CD14-positive monocyte (primary cell): ENCODE results near the gene FUT1. TPM values are rescaled to one million over a fixed set of nuclear protein-coding genes. Genes with fewer than 3 reads are reported as not detected.

Experiments
- DNase-seq, 3 donors: peaks; one replicate each; pipeline ENCODE4 v3.0.0-alpha.2; 2011 to 2022
- H2AFZ ChIP-seq: 2 replicates; pipeline ENCODE4 v1.6.0; 2012; ENCODE audit warnings: mild to moderate bottlenecking, low read depth, low read length, inconsistent platforms; ENCODE audit not compliant: insufficient read depth, poor library complexity, severe bottlenecking
- H3K27ac ChIP-seq, 2 donors: 1 replicate in 1 of 2; 2 replicates in 1 of 2; pipeline ENCODE4 v1.5.1; 2012 to 2013; ENCODE audit warnings: low read length in 2 of 2, control low read depth in 1 of 2, inconsistent platforms in 1 of 2, low read depth in 1 of 2, mild to moderate bottlenecking in 1 of 2
- H3K27me3 ChIP-seq, 2 donors: one replicate each; pipeline versions ENCODE4 v1.6.0 to v1.6.1; 2011 to 2013; ENCODE audit warnings: low read length in 2 of 2; ENCODE audit not compliant: control insufficient read depth in 2 of 2, insufficient read depth in 2 of 2
- H3K36me3 ChIP-seq, 2 donors: replicated peaks in 1 of 2; 1 replicate in 1 of 2; 2 replicates in 1 of 2; pipeline versions ENCODE4 v1.5.1 to v1.6.1; 2012 to 2013; ENCODE audit warnings: low read length in 2 of 2, control low read depth in 1 of 2, inconsistent platforms in 1 of 2, mild to moderate bottlenecking in 1 of 2; ENCODE audit not compliant: insufficient read depth in 2 of 2, control insufficient read depth in 1 of 2
- H3K4me1 ChIP-seq, 2 donors: 1 replicate in 1 of 2; 2 replicates in 1 of 2; pipeline versions ENCODE4 v1.5.1 to v1.6.1; 2012 to 2013; ENCODE audit warnings: low read length in 2 of 2, control low read depth in 1 of 2, inconsistent platforms in 1 of 2, mild to moderate bottlenecking in 1 of 2, moderate library complexity in 1 of 2; ENCODE audit not compliant: insufficient read depth in 2 of 2, control insufficient read depth in 1 of 2
- H3K4me2 ChIP-seq: replicated peaks from 2 replicates; pipeline ENCODE3; 2012; ENCODE audit warnings: low read length, moderate library complexity, mild to moderate bottlenecking; ENCODE audit not compliant: poor library complexity, severe bottlenecking; ENCODE audit errors: extremely low read depth
- H3K4me3 ChIP-seq, 3 experiments: fragments of 200-600 bp in 1 of 3; sonication (generic) in 1 of 3; replicated peaks in 1 of 3; 1 replicate in 2 of 3; 2 replicates in 1 of 3; pipeline ENCODE4 v1.5.1; 2011 to 2013; ENCODE audit warnings: low read length in 3 of 3, mild to moderate bottlenecking in 3 of 3, control low read depth in 2 of 3, low read depth in 2 of 3, inconsistent platforms in 1 of 3, moderate library complexity in 1 of 3
- H3K79me2 ChIP-seq: 2 replicates; pipeline ENCODE4 v1.6.0; 2012; ENCODE audit warnings: mild to moderate bottlenecking, control low read depth, inconsistent platforms, low read length, moderate library complexity; ENCODE audit not compliant: insufficient read depth
- H3K9ac ChIP-seq: 2 replicates; pipeline ENCODE4 v1.6.0; 2017; ENCODE audit warnings: low read length, mild to moderate bottlenecking; ENCODE audit not compliant: insufficient read depth, poor library complexity, severe bottlenecking
- H3K9me3 ChIP-seq, 2 donors: replicated peaks in 1 of 2; 1 replicate in 1 of 2; 2 replicates in 1 of 2; pipeline versions ENCODE4 v1.5.1 to v1.6.1; 2012 to 2013; ENCODE audit warnings: low read length in 2 of 2, control low read depth in 1 of 2; ENCODE audit not compliant: control insufficient read depth in 1 of 2, insufficient read depth in 1 of 2
- H4K20me1 ChIP-seq: 2 replicates; pipeline ENCODE4 v1.6.0; 2012; ENCODE audit warnings: mild to moderate bottlenecking, low read length, control low read depth, moderate library complexity; ENCODE audit not compliant: insufficient read depth
- H3K27ac Mint-ChIP-seq, 7 donors: one replicate each; pipeline ENCODE4 v1.8.0; 2020; ENCODE audit warnings: mild to moderate bottlenecking in 7 of 7, mixed read lengths in 7 of 7, moderate library complexity in 6 of 7, inconsistent platforms in 2 of 7
- H3K27me3 Mint-ChIP-seq, 3 donors: one replicate each; pipeline ENCODE4 v1.8.0; 2021 to 2022; ENCODE audit warnings: low read depth in 3 of 3, mild to moderate bottlenecking in 3 of 3, mixed read lengths in 3 of 3, moderate library complexity in 3 of 3, inconsistent platforms in 1 of 3
- H3K36me3 Mint-ChIP-seq, 2 donors: one replicate each; pipeline ENCODE4 v1.8.0; 2020; ENCODE audit warnings: mixed read lengths in 2 of 2, inconsistent platforms in 1 of 2, mild to moderate bottlenecking in 1 of 2
- H3K4me1 Mint-ChIP-seq: one replicate; pipeline ENCODE4 v1.8.0; 2020; ENCODE audit warnings: mild to moderate bottlenecking, mixed read lengths
- H3K4me3 Mint-ChIP-seq, 2 donors: one replicate each; pipeline ENCODE4 v1.8.0; 2020; ENCODE audit warnings: mild to moderate bottlenecking in 2 of 2, mixed read lengths in 2 of 2, moderate library complexity in 1 of 2
- H3K9me3 Mint-ChIP-seq, 7 donors: one replicate each; pipeline ENCODE4 v1.8.0; 2020 to 2022; ENCODE audit warnings: mixed read lengths in 7 of 7, mild to moderate bottlenecking in 6 of 7, moderate library complexity in 6 of 7, inconsistent platforms in 2 of 7
- CTCF ChIP-seq: fragments of 200-600 bp; IDR thresholded peaks from one replicate; pipeline ENCODE4 v1.8.0; 2022; ENCODE audit warnings: antibody characterized with exemption, mild to moderate bottlenecking
- WGBS: methylation state at CpG from one replicate; pipeline ENCODE4 v1.1.5; 2013; ENCODE audit warnings: missing lambda C conversion rate; ENCODE audit not compliant: insufficient coverage; 5-methylcytosine and 5-hydroxymethylcytosine counted together
- intact Hi-C, 2 donors: fragments of 100-400 bp; cut with micrococcal nuclease; formaldehyde crosslinking; loops; one replicate each; pipeline versions ENCODE4 v1.15.0 to v1.15.1; 2023
- polyA plus RNA-seq, 3 donors: library from polyadenylated mRNA; depleted of rRNA in 1 of 3; unstranded in 2 of 3; stranded (reverse) in 1 of 3; fragments of 300-500 nt in 2 of 3; fragments of >200 nt in 1 of 3; fragmentation: Illumina TruSeq in 2 of 3; gene quantifications; 1 replicate in 2 of 3; 2 replicates in 1 of 3; pipeline ENCODE4 v1.2.3, GENCODE V29; 2012 to 2021

The FUT1 gene
- polyA plus RNA-seq, 3 donors = 0.03 TPM; not detected in 2

- Mint-ChIP-seq H3K9me3 (no peaks in the 10 kb centered on the region), H3K27me3 (peaks cover 0 to 12% (median 9%) of the 10 kb centered on the region in 3 donors), H3K27ac (peak overlapping the region in 2 of 7 donors; percentile 24 to 60), H3K36me3 (no peaks in the 10 kb centered on the region), H3K4me1 (peaks cover 25% of the 10 kb centered on the region), H3K4me3 (no peak overlapping the region)
- H3K4me2 ChIP-seq = no peak overlapping the region
- H3K79me2 ChIP-seq = no peaks in the 10 kb centered on the region
- H3K4me1 ChIP-seq = peaks cover 17% of the 10 kb centered on the region in 2 donors
- no peak overlapping the region for H3K9ac ChIP-seq
- H2AFZ ChIP-seq = no peak overlapping the region
- intact Hi-C loops = no loop called here
- H3K27ac ChIP-seq = no peak overlapping the region
- no peaks in the 10 kb centered on the region for H4K20me1 ChIP-seq
- no peaks in the 10 kb centered on the region for H3K27me3 ChIP-seq
- no peak for DNase-seq
- H3K36me3 ChIP-seq = no peaks in the 10 kb centered on the region
- no CpG with 5 or more reads among the region's 1 CpG for WGBS
- no peak for TF ChIP-seq CTCF
- H3K9me3 ChIP-seq = no peaks in the 10 kb centered on the region
- no peak overlapping the region for H3K4me3 ChIP-seq
Observed at GRCh38 chr19:48779636-48780035, 27.2 kb upstream of the FUT1 start.

- WGBS = 95% methylated on average over 7 of the region's 12 CpGs
Observed at GRCh38 chr19:48777720-48778119, 25.3 kb upstream of the FUT1 start.

More at GRCh38 chr19:48777720-48778119, 25.3 kb upstream of the FUT1 start:
- H3K36me3 Mint-ChIP-seq = no peaks in the 10 kb centered on the region
- H3K4me1 ChIP-seq = peaks cover 17% of the 10 kb centered on the region in 2 donors
- H4K20me1 ChIP-seq = no peaks in the 10 kb centered on the region
- intact Hi-C loops = no loop called here
- H3K9me3 ChIP-seq = no peaks in the 10 kb centered on the region
- H3K9ac ChIP-seq = no peak overlapping the region
- peaks cover 25% of the 10 kb centered on the region for H3K4me1 Mint-ChIP-seq
- peaks cover 3 to 14% (median 5%) of the 10 kb centered on the region in 3 donors for H3K27me3 Mint-ChIP-seq
- no peak overlapping the region for H3K4me2 ChIP-seq
- H3K27ac ChIP-seq = no peak overlapping the region
- no peak for TF ChIP-seq CTCF
- no peak for DNase-seq
- H3K4me3 Mint-ChIP-seq = no peak overlapping the region
- H3K4me3 ChIP-seq = no peak overlapping the region
- H3K79me2 ChIP-seq = no peaks in the 10 kb centered on the region
- H3K27me3 ChIP-seq = no peaks in the 10 kb centered on the region
- no peak overlapping the region for H2AFZ ChIP-seq
- H3K36me3 ChIP-seq = no peaks in the 10 kb centered on the region
- peaks cover 0 to 2% (median 0%) of the 10 kb centered on the region in 7 donors for H3K9me3 Mint-ChIP-seq
- no peak overlapping the region for H3K27ac Mint-ChIP-seq
